ENCODE data around the gene MAP3K19. TPM values are rescaled to one million over a fixed set of nuclear protein-coding genes. Genes with fewer than 3 reads are reported as not detected.

The MAP3K19 gene
- total and polyA plus RNA-seq, 2 of the 8 experiments (the other 6 are each of a cell fraction or from before 2014, with no cell fraction given) = not detected

DNA sequence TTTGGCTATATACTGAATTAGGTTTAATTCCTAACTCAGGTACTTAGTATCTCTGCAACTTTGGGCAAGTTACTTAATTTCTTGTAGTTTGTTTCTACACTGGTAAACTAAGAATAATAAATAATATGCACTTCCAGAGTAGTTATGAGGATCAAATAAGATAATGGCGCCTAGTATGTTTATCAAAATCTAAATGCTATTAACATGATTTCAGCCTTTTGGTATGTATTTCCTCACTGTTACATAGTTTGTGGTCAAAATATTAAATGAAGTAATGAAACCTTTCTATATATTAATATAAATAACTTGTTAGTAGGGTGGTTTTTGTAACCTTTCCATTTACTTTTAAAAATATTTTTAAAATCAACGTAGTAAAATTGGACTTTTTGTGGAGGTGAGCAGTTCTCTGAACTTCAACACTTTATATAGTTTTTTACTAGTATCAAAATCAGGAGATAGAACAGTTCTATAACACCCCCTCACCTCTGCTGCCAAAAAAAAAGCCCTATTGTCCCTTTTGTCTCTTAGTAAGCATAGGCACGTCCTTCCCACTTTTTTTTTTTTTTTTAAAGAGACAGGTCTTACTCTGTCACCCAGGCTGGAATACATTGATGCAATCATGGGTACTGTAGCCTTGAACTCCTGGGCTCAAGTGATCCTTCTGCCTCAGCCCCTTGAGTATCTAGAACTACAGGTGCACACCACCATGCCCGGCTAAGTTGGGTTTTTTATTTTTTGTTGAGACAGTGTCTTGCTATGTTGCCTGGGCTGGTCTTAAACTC lies 49.6 kb upstream of the MAP3K19 start:
- H2BK20ac ChIP-seq (ENCODE audit: low read length) = no peak overlapping the region
- H2BK12ac ChIP-seq (ENCODE audit: low read depth, low read length) = no peak overlapping the region
- no peak overlapping the region for H4K8ac ChIP-seq (ENCODE audit: extremely low read depth, insufficient read depth, low read length)
- H3K4me3 ChIP-seq (ENCODE audit: extremely low read depth in 1 of 4, insufficient read depth in 2 of 4, low read depth in 3 of 4, low read length in 4 of 4) = no peak overlapping the region
- ChIA-PET POLR2A (ENCODE audit: partially characterized antibody) (no interaction called here), CTCF (ENCODE audit: partially characterized antibody) (interaction anchor here (0.6 to 1.4 kb wide), 2 partner anchors 54 to 67 kb away, joined by 3 read pairs; no protein-coding TSS in a partner anchor)
- no peak overlapping the region for H3K4ac ChIP-seq (replicated peaks; ENCODE audit: insufficient read length, low read depth, low read length)
- peaks cover 0 to 11% (median 0%) of the 10 kb centered on the region in 4 experiments; a peak in 3 of 8 replicates for H3K36me3 ChIP-seq (ENCODE audit: control insufficient read depth in 2 of 4, insufficient read depth in 4 of 4, low read length in 3 of 4)
- no peak for FAIRE-seq
- H4K91ac ChIP-seq (replicated peaks; ENCODE audit: insufficient read length, low read length) = no peak overlapping the region
- H3K14ac ChIP-seq (ENCODE audit: insufficient read length) = no peak overlapping the region
- no peaks in the 10 kb centered on the region; the same call in 1 of the 2 replicates for H3K79me1 ChIP-seq (ENCODE audit: low read depth, low read length)
- no peak overlapping the region for H2BK15ac ChIP-seq (ENCODE audit: low read length)
- H4K20me1 ChIP-seq (replicated peaks in 1 of 2; ENCODE audit: control insufficient read depth in 1 of 2, insufficient read depth in 2 of 2, low read length in 2 of 2) = peaks cover 0 to 2% of the 10 kb centered on the region in 2 experiments
- H3K18ac ChIP-seq (ENCODE audit: extremely low read depth, low read length) = no peak overlapping the region
- H3K4me2 ChIP-seq (ENCODE audit: insufficient read depth in 1 of 2, low read depth in 2 of 2, low read length in 2 of 2) = no peak overlapping the region
- no peak overlapping the region for H4K5ac ChIP-seq (ENCODE audit: insufficient read length, low read depth, low read length)
- no peak overlapping the region for H2BK120ac ChIP-seq (replicated peaks; ENCODE audit: low read depth, low read length)
- no peak overlapping the region for H3K27ac ChIP-seq (ENCODE audit: low read depth, low read length)
- 78% methylated on average over 4 of the region's 4 CpGs; no CpG with 5 or more reads in 1 of the 2 experiments for WGBS, 2 experiments (ENCODE audit: extremely low coverage in 1 of 2, insufficient coverage in 1 of 2, insufficient read length in 1 of 2, insufficient replicate concordance in 2 of 2, low coverage in 1 of 2, low lambda C conversion rate in 2 of 2, missing lambda C conversion rate in 1 of 2)
- no peak overlapping the region for H3K9ac ChIP-seq (replicated peaks in 1 of 4; ENCODE audit: extremely low read depth in 1 of 4, low read depth in 3 of 4, low read length in 3 of 4)
- H2AFZ ChIP-seq (ENCODE audit: low read length) = no peak overlapping the region
- H2AK5ac ChIP-seq (ENCODE audit: low read depth, low read length) = no peak overlapping the region
- no peak overlapping the region for H3K23ac ChIP-seq (ENCODE audit: insufficient read length)
- no peaks in the 10 kb centered on the region for H3K9me3 ChIP-seq (ENCODE audit: insufficient read depth in 2 of 2, low read depth in 1 of 2, low read length in 1 of 2)
- no peak for TF ChIP-seq HDAC2 (IDR thresholded peaks at IDR 0.05; ENCODE audit: borderline replicate concordance in 1 of 2, low read depth in 2 of 2, low read length in 2 of 2)
- no peak for TF ChIP-seq SIX5 (IDR thresholded peaks at IDR 0.05; ENCODE audit: low read depth, low read length)
- no peak for TF ChIP-seq BRCA1 (IDR thresholded peaks at IDR 0.05; ENCODE audit: low read depth, low read length)
- TF ChIP-seq TAF1 (IDR thresholded peaks at IDR 0.05; ENCODE audit: low read depth, low read length) = no peak
- TF ChIP-seq NRF1 (IDR thresholded peaks at IDR 0.05; ENCODE audit: low read depth, low read length) = no peak
- no peaks in the 10 kb centered on the region for H3K79me2 ChIP-seq (ENCODE audit: control insufficient read depth in 1 of 2, insufficient read depth in 2 of 2, low read length in 2 of 2)
- H2BK5ac ChIP-seq (ENCODE audit: low read depth, low read length) = no peak overlapping the region
- H3K27me3 ChIP-seq (replicated peaks in 1 of 4; ENCODE audit: control insufficient read depth in 3 of 4, extremely low read depth in 1 of 4, insufficient read depth in 3 of 4, low read length in 3 of 4) = no peaks in the 10 kb centered on the region
- no peaks in the 10 kb centered on the region for H3K23me2 ChIP-seq (ENCODE audit: low read depth, low read length)
- H3K56ac ChIP-seq (replicated peaks; ENCODE audit: insufficient read length, low read depth, low read length) = no peak overlapping the region
- DNase-seq (ENCODE audit: low read depth in 1 of 2, low spot score in 2 of 2) = no peak
- no peaks in the 10 kb centered on the region for H3K4me1 ChIP-seq (replicated peaks in 1 of 4; ENCODE audit: control insufficient read depth in 3 of 4, insufficient read depth in 4 of 4, low read length in 3 of 4)

All from H1 (cell line).